Measurements from ENCODE around the gene SPEN. TPM values are rescaled to one million over a fixed set of nuclear protein-coding genes. Genes with fewer than 3 reads are reported as not detected.

The SPEN gene
- total and polyA plus RNA-seq, 2 of the 4 experiments (the other 2 are of a cell fraction): 7.6 to 15.8 TPM

DNA sequence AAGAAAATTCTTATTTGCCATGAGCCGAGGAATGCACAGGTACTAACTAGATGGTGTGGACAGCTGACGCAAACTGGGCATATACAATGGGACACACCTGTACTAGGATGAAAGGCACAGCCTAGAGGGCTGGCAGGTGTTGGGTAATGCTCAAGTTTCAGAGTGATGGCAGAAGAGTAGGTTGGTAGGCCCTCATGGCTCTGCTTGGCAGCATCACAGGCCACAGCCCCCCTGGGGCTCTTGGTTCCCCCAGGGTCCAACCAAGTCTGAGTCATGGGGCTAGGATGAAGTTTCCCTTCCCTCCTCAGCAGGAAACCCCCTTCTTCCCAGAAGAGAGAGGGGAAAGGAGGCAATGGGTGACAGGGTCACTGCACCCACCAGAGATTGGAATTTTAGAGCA lies 35.2 kb downstream of the SPEN start:
- peak overlapping the region; percentile 63 for H2AK9ac ChIP-seq (replicated peaks; ENCODE audit: low read depth, low read length, poor library complexity)
- H3K27ac ChIP-seq (ENCODE audit: insufficient read depth, low read length): no peak overlapping the region
- peaks cover 15% of the 10 kb centered on the region for H4K20me1 ChIP-seq (ENCODE audit: insufficient read depth, low read length)
- dilution Hi-C loops (cut with HindIII; ENCODE audit: low sequenced_read_pairs, unreplicated experiment): no loop called here
- H3K18ac ChIP-seq (ENCODE audit: low read depth, low read length): no peak overlapping the region
- peaks cover 4% of the 10 kb centered on the region for H3K4me1 ChIP-seq (ENCODE audit: control insufficient read depth, insufficient read depth, low read length)
- H3K14ac ChIP-seq (replicated peaks; ENCODE audit: low read depth, low read length): no peak overlapping the region
- no peaks in the 10 kb centered on the region for H3K9me3 ChIP-seq (ENCODE audit: control insufficient read depth, insufficient read depth, low read length)
- no peak overlapping the region for H3K56ac ChIP-seq (ENCODE audit: extremely low read depth, insufficient read depth, low read length)
- H4K5ac ChIP-seq (ENCODE audit: low read depth, low read length): no peak overlapping the region
- ChIA-PET POLR2A (ENCODE audit: unreplicated experiment) (no interaction called here), CTCF (no interaction called here)
- intact Hi-C loops (cut with micrococcal nuclease): no loop called here
- 100% methylated on average over 2 of the region's 2 CpGs; no CpG with 5 or more reads in 1 of the 2 experiments for WGBS, 2 experiments (ENCODE audit: extremely low coverage in 2 of 2, insufficient read length in 1 of 2)
- H2AK5ac ChIP-seq (ENCODE audit: low read depth, low read length): no peak overlapping the region
- no peak overlapping the region for H3K4ac ChIP-seq (ENCODE audit: low read depth, low read length)
- H2AFZ ChIP-seq (replicated peaks; ENCODE audit: low read length, poor library complexity): no peak overlapping the region
- no TSS peak for BruUV-seq (replicated peaks)
- no peak overlapping the region for H3K4me2 ChIP-seq (ENCODE audit: low read depth, low read length)
- H2BK20ac ChIP-seq (ENCODE audit: low read depth, low read length): no peak overlapping the region
- H3K36me3 ChIP-seq (ENCODE audit: control insufficient read depth, insufficient read depth, low read length): no peaks in the 10 kb centered on the region
- H3K4me3 ChIP-seq (ENCODE audit: insufficient read depth, low read depth, low read length): no peak overlapping the region
- TF ChIP-seq BHLHE40 (IDR thresholded peaks at IDR 0.05; ENCODE audit: low read depth, low read length): no peak
- no peak for TF ChIP-seq MAZ (IDR thresholded peaks at IDR 0.05; ENCODE audit: borderline replicate concordance, low read depth, low read length)
- no peak for TF ChIP-seq POLR2A (IDR thresholded peaks at IDR 0.05; ENCODE audit: low read depth, low read length)
- TF ChIP-seq, protein P1, sequence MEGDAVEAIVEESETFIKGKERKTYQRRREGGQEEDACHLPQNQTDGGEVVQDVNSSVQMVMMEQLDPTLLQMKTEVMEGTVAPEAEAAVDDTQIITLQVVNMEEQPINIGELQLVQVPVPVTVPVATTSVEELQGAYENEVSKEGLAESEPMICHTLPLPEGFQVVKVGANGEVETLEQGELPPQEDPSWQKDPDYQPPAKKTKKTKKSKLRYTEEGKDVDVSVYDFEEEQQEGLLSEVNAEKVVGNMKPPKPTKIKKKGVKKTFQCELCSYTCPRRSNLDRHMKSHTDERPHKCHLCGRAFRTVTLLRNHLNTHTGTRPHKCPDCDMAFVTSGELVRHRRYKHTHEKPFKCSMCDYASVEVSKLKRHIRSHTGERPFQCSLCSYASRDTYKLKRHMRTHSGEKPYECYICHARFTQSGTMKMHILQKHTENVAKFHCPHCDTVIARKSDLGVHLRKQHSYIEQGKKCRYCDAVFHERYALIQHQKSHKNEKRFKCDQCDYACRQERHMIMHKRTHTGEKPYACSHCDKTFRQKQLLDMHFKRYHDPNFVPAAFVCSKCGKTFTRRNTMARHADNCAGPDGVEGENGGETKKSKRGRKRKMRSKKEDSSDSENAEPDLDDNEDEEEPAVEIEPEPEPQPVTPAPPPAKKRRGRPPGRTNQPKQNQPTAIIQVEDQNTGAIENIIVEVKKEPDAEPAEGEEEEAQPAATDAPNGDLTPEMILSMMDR (conservative IDR thresholded peaks at IDR 0.05; ENCODE audit: low read depth, low read length): no peak
- no peak for TF ChIP-seq CEBPB (IDR thresholded peaks at IDR 0.05; ENCODE audit: low read depth, low read length)
- TF ChIP-seq, protein P2, sequence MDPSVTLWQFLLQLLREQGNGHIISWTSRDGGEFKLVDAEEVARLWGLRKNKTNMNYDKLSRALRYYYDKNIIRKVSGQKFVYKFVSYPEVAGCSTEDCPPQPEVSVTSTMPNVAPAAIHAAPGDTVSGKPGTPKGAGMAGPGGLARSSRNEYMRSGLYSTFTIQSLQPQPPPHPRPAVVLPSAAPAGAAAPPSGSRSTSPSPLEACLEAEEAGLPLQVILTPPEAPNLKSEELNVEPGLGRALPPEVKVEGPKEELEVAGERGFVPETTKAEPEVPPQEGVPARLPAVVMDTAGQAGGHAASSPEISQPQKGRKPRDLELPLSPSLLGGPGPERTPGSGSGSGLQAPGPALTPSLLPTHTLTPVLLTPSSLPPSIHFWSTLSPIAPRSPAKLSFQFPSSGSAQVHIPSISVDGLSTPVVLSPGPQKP (IDR thresholded peaks at IDR 0.05; ENCODE audit: borderline replicate concordance, low read depth, low read length): no peak
- no peak for TF ChIP-seq CHD1 (IDR thresholded peaks at IDR 0.05; ENCODE audit: low read depth, low read length)
- no peak for TF ChIP-seq NFE2L2 (IDR thresholded peaks at IDR 0.05; ENCODE audit: low read depth, low read length)
- no peak for TF ChIP-seq RAD21 (IDR thresholded peaks at IDR 0.05; ENCODE audit: low read length)
- no peak for TF ChIP-seq MAFK (IDR thresholded peaks at IDR 0.05; ENCODE audit: low read depth, low read length)
- DNase-seq (no peak), ATAC-seq (ENCODE audit: low read depth) (no peak)
- no peak overlapping the region for H3K9ac ChIP-seq (ENCODE audit: low read depth, low read length)
- H3K79me1 ChIP-seq (ENCODE audit: low read depth in 1 of 2, low read length in 2 of 2): peaks cover 7 to 69% of the 10 kb centered on the region in 2 experiments; a peak in 3 of 4 replicates
- in situ Hi-C loops (cut with MboI; ENCODE audit: low sequenced_read_pairs): no loop called here
- H2BK120ac ChIP-seq (ENCODE audit: low read depth, low read length): no peak overlapping the region; the same call in 1 of the 2 replicates
- no peak overlapping the region for H4K91ac ChIP-seq (ENCODE audit: insufficient read depth, low read depth, low read length)
- peaks cover 7% of the 10 kb centered on the region; the same call in 1 of the 2 replicates for H3K9me1 ChIP-seq (ENCODE audit: insufficient read depth, low read length)
- H3K27me3 ChIP-seq (ENCODE audit: control insufficient read depth, insufficient read depth, low read length): no peaks in the 10 kb centered on the region
- H2BK15ac ChIP-seq (ENCODE audit: low read depth, low read length): no peak overlapping the region
- no peak overlapping the region for H4K8ac ChIP-seq (ENCODE audit: low read depth in 2 of 2, low read length in 2 of 2)
- no peak overlapping the region for H3K23ac ChIP-seq (ENCODE audit: low read depth, low read length)
- no peak overlapping the region for H2BK5ac ChIP-seq (ENCODE audit: low read depth, low read length, poor library complexity, severe bottlenecking)
